Measurements from ENCODE around the gene TPMT. TPM values are rescaled to one million over a fixed set of nuclear protein-coding genes. Genes with fewer than 3 reads are reported as not detected.
A peak's percentile ranks its signal among the peaks of the same experiment; 100 is the strongest.

The TPMT gene
- polyA plus RNA-seq (2013, experiment 1 of 2), result 10.0 TPM
- polyA plus RNA-seq (2013, experiment 2 of 2), result 10.0 TPM

DNA sequence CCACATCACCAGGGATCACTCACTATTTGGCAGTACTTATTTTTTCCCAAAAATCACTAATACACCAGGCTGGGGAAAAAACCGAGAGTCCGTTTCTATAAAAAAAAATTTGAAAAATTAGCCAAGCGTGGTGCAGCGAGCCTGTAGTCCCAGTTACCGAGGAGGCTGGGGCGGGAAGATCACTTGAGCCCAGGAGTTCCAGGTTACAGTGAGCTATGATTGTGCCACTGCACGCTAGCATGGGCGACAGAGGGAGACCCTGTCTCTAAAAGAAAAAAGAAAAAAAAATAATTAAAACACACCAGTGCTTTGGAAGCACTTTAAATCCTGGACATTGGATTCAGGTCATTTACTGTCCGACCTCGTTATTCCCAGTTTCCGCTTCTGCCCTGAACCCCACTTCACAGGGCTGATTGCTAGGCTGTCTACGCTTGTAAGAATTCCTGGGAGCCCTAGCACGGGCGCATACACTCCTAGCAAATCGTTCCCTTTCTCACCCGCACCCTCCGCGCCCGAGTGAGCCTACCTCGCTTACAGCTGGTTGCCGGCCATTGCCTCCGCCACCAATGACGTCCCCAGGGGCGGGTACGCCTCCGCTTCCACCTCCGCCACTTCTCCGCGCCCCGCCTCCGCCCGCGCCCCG lies at the start of gene TPMT:
TSS of gene TPMT (minus strand) at position 571 of the 643 bp plus-strand sequence. CDS start 5,950 bp downstream, outside the sequence.
- H3K27me3 ChIP-seq (ENCODE audit: control insufficient read depth in 3 of 3, insufficient read depth in 3 of 3, low read depth in 1 of 3, low read length in 3 of 3), result no peaks in the 10 kb centered on the region
- H2BK12ac ChIP-seq (ENCODE audit: low read length), result no peak within 1 kb of the TSS
- H3K4me3 ChIP-seq (ENCODE audit: low read length in 2 of 2), result peak within 1 kb of the TSS; percentile 92 to 96
- H3K18ac ChIP-seq (ENCODE audit: low read length), result peak within 1 kb of the TSS; percentile 99
- H3K36me3 ChIP-seq (replicated peaks in 1 of 2; ENCODE audit: control insufficient read depth in 2 of 2, insufficient read depth in 2 of 2, low read length in 2 of 2), result peaks cover 0 to 3% of the 10 kb centered on the region in 2 donors
- DNase-seq (ENCODE audit: low spot score), result no peak
- H2AK5ac ChIP-seq (ENCODE audit: low read depth, low read length), result no peak within 1 kb of the TSS
- H3K4me1 ChIP-seq (ENCODE audit: control insufficient read depth in 2 of 2, insufficient read depth in 1 of 2, low read depth in 1 of 2, low read length in 2 of 2), result peaks cover 4 to 5% of the 10 kb centered on the region in 2 donors
- no peaks in the 10 kb centered on the region for H3K9me3 ChIP-seq (replicated peaks in 1 of 2; ENCODE audit: control insufficient read depth in 2 of 2, insufficient read depth in 1 of 2, low read depth in 1 of 2, low read length in 2 of 2)
- H4K8ac ChIP-seq (ENCODE audit: low read depth, low read length), result no peak within 1 kb of the TSS
- H3K4me2 ChIP-seq (ENCODE audit: insufficient read depth, low read length, poor library complexity, severe bottlenecking), result peak within 1 kb of the TSS; percentile 84
- H3K9ac ChIP-seq (ENCODE audit: low read depth, low read length, poor library complexity), result peak within 1 kb of the TSS; percentile 95
- H3K4ac ChIP-seq (ENCODE audit: low read length), result no peak within 1 kb of the TSS
- no peak within 1 kb of the TSS for H3K14ac ChIP-seq (ENCODE audit: low read length)
- H2BK5ac ChIP-seq (ENCODE audit: low read length), result no peak within 1 kb of the TSS
- H3K23ac ChIP-seq (ENCODE audit: low read depth, low read length, poor library complexity), result peak within 1 kb of the TSS; percentile 91
- no peaks in the 10 kb centered on the region for H3K79me1 ChIP-seq (ENCODE audit: low read depth, low read length)
- peak within 1 kb of the TSS; percentile 100 for H2AFZ ChIP-seq (ENCODE audit: low read length)
- H2BK15ac ChIP-seq (ENCODE audit: low read length), result no peak within 1 kb of the TSS
- no CpG with 5 or more reads among the region's 34 CpGs for WGBS, 2 donors (ENCODE audit: extremely low coverage in 2 of 2, insufficient read length in 2 of 2, insufficient replicate concordance in 1 of 2)
- H3K27ac ChIP-seq (replicated peaks; ENCODE audit: low read length), result peak within 1 kb of the TSS; percentile 78
- H4K91ac ChIP-seq (ENCODE audit: low read depth, low read length, poor library complexity), result no peak within 1 kb of the TSS
- no peak within 1 kb of the TSS for H2BK120ac ChIP-seq (ENCODE audit: low read depth, low read length)

DNA sequence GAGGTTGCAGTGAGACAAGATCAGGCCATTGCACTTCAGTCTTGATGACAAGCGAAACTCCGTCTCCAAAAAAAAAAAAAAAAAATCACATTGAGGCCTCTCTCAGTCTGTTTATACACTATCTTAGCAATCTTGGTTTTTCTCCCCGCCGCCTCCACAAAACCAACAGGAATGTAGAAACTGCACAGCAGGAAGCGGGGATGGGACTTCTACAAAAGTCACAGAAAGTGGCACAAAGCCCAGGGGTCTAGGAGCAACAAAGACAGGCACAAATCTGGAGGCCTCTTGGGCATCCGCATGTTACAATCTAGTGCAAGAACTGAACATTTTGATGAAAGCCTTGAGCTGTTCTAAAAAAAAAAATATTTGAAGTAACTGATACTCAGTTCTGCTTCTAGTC lies 48.9 kb upstream of the TPMT start:
- Histone ChIP-seq H3K79me1 (ENCODE audit: low read depth, low read length) (no peaks in the 10 kb centered on the region), H3K23ac (ENCODE audit: low read depth, low read length, poor library complexity) (no peak overlapping the region), H2BK120ac (ENCODE audit: low read depth, low read length) (no peak overlapping the region), H2BK12ac (ENCODE audit: low read length) (no peak overlapping the region), H3K27me3 (ENCODE audit: control insufficient read depth in 3 of 3, insufficient read depth in 3 of 3, low read depth in 1 of 3, low read length in 3 of 3) (no peaks in the 10 kb centered on the region), H3K14ac (ENCODE audit: low read length) (no peak overlapping the region), H3K9me3 (replicated peaks in 1 of 2; ENCODE audit: control insufficient read depth in 2 of 2, insufficient read depth in 1 of 2, low read depth in 1 of 2, low read length in 2 of 2) (no peaks in the 10 kb centered on the region), H4K91ac (ENCODE audit: low read depth, low read length, poor library complexity) (no peak overlapping the region), H2AFZ (ENCODE audit: low read length) (no peak overlapping the region), H2BK15ac (ENCODE audit: low read length) (no peak overlapping the region), H3K4me1 (ENCODE audit: control insufficient read depth in 2 of 2, insufficient read depth in 1 of 2, low read depth in 1 of 2, low read length in 2 of 2) (peaks cover 2 to 4% of the 10 kb centered on the region in 2 donors), H3K9ac (ENCODE audit: low read depth, low read length, poor library complexity) (no peak overlapping the region), H3K4ac (ENCODE audit: low read length) (no peak overlapping the region), H4K8ac (ENCODE audit: low read depth, low read length) (no peak overlapping the region), H3K18ac (ENCODE audit: low read length) (no peak overlapping the region), H3K36me3 (replicated peaks in 1 of 2; ENCODE audit: control insufficient read depth in 2 of 2, insufficient read depth in 2 of 2, low read length in 2 of 2) (peaks cover 0 to 31% of the 10 kb centered on the region in 2 donors), H3K27ac (replicated peaks; ENCODE audit: low read length) (no peak overlapping the region), H3K4me2 (ENCODE audit: insufficient read depth, low read length, poor library complexity, severe bottlenecking) (no peak overlapping the region), H2BK5ac (ENCODE audit: low read length) (no peak overlapping the region), H2AK5ac (ENCODE audit: low read depth, low read length) (no peak overlapping the region), H3K4me3 (ENCODE audit: low read length in 2 of 2) (no peak overlapping the region)
- WGBS, 2 donors (ENCODE audit: extremely low coverage in 2 of 2, insufficient read length in 2 of 2, insufficient replicate concordance in 1 of 2), result no CpG with 5 or more reads among the region's 6 CpGs
- no peak for DNase-seq (ENCODE audit: low spot score)

DNA sequence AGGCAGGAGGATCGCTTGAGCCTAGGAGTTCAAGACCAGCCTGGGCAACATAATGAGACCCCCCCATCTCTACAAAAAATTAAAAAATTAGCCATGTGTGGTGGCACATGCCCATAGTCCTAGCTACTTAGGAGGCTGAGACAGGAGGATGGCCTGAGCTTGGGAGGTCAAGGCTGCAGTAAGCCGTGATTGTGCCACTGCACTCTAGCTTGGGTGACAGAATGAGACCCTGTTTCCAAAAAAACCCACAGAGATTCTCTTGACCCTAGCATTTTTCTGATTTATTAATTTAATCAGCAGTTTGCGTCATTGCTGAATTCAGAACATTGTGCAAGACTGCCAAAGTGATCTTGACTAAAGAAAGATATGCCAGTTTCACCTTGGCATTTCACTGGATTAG lies 37.1 kb upstream of the TPMT start:
- no peak overlapping the region for H2AFZ ChIP-seq (ENCODE audit: low read length)
- no peak overlapping the region for H2BK15ac ChIP-seq (ENCODE audit: low read length)
- H2AK5ac ChIP-seq (ENCODE audit: low read depth, low read length), result no peak overlapping the region

DNA sequence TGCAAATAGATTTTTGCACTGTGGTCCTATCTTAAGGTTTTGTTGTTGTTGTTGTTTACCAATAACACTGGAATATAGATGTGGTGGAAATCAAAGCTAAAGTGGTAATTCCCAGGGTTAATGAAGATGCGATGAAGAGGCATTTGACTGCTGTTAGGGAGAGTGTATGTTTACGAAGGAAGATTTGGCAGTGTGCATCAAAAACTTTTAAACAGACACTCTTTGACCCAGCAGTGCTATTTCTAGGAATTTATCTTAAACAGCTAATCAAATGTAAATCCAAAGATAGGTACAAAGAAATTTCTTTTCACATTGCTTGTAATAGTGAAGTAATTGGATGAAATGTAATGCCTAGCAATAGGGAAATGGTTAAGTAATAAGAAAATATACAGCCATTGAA lies 34.3 kb upstream of the TPMT start:
- Histone ChIP-seq H4K8ac (ENCODE audit: low read depth, low read length) (no peak overlapping the region), H2BK15ac (ENCODE audit: low read length) (no peak overlapping the region), H3K27ac (replicated peaks; ENCODE audit: low read length) (no peak overlapping the region), H3K9ac (ENCODE audit: low read depth, low read length, poor library complexity) (no peak overlapping the region), H3K27me3 (ENCODE audit: control insufficient read depth in 3 of 3, insufficient read depth in 3 of 3, low read depth in 1 of 3, low read length in 3 of 3) (no peaks in the 10 kb centered on the region), H3K18ac (ENCODE audit: low read length) (no peak overlapping the region), H3K9me3 (replicated peaks in 1 of 2; ENCODE audit: control insufficient read depth in 2 of 2, insufficient read depth in 1 of 2, low read depth in 1 of 2, low read length in 2 of 2) (no peaks in the 10 kb centered on the region), H3K4me1 (ENCODE audit: control insufficient read depth in 2 of 2, insufficient read depth in 1 of 2, low read depth in 1 of 2, low read length in 2 of 2) (peaks cover 6 to 14% of the 10 kb centered on the region in 2 donors), H2BK120ac (ENCODE audit: low read depth, low read length) (no peak overlapping the region), H3K4me2 (ENCODE audit: insufficient read depth, low read length, poor library complexity, severe bottlenecking) (no peak overlapping the region), H3K23ac (ENCODE audit: low read depth, low read length, poor library complexity) (no peak overlapping the region), H3K36me3 (replicated peaks in 1 of 2; ENCODE audit: control insufficient read depth in 2 of 2, insufficient read depth in 2 of 2, low read length in 2 of 2) (peaks cover 0 to 9% of the 10 kb centered on the region in 2 donors), H3K4me3 (ENCODE audit: low read length in 2 of 2) (no peak overlapping the region), H3K4ac (ENCODE audit: low read length) (no peak overlapping the region), H3K79me1 (ENCODE audit: low read depth, low read length) (no peaks in the 10 kb centered on the region), H2AFZ (ENCODE audit: low read length) (no peak overlapping the region), H3K14ac (ENCODE audit: low read length) (no peak overlapping the region), H2BK12ac (ENCODE audit: low read length) (no peak overlapping the region), H2BK5ac (ENCODE audit: low read length) (no peak overlapping the region), H2AK5ac (ENCODE audit: low read depth, low read length) (no peak overlapping the region), H4K91ac (ENCODE audit: low read depth, low read length, poor library complexity) (no peak overlapping the region)
- WGBS, 2 donors (ENCODE audit: extremely low coverage in 2 of 2, insufficient read length in 2 of 2, insufficient replicate concordance in 1 of 2), result no CpG with 5 or more reads among the region's 2 CpGs
- no peak for DNase-seq (ENCODE audit: low spot score)

More for the DNA sequence above, 37.1 kb upstream of the TPMT start:
- Histone ChIP-seq H3K4me2 (ENCODE audit: insufficient read depth, low read length, poor library complexity, severe bottlenecking) (no peak overlapping the region), H3K18ac (ENCODE audit: low read length) (no peak overlapping the region), H3K4ac (ENCODE audit: low read length) (no peak overlapping the region), H3K27me3 (ENCODE audit: control insufficient read depth in 3 of 3, insufficient read depth in 3 of 3, low read depth in 1 of 3, low read length in 3 of 3) (no peaks in the 10 kb centered on the region), H2BK5ac (ENCODE audit: low read length) (no peak overlapping the region), H3K4me1 (ENCODE audit: control insufficient read depth in 2 of 2, insufficient read depth in 1 of 2, low read depth in 1 of 2, low read length in 2 of 2) (peaks cover under 1 to 2% of the 10 kb centered on the region in 2 donors), H3K9me3 (replicated peaks in 1 of 2; ENCODE audit: control insufficient read depth in 2 of 2, insufficient read depth in 1 of 2, low read depth in 1 of 2, low read length in 2 of 2) (no peaks in the 10 kb centered on the region), H4K8ac (ENCODE audit: low read depth, low read length) (no peak overlapping the region), H2BK12ac (ENCODE audit: low read length) (no peak overlapping the region), H3K27ac (replicated peaks; ENCODE audit: low read length) (no peak overlapping the region), H4K91ac (ENCODE audit: low read depth, low read length, poor library complexity) (no peak overlapping the region), H2BK120ac (ENCODE audit: low read depth, low read length) (no peak overlapping the region), H3K79me1 (ENCODE audit: low read depth, low read length) (no peaks in the 10 kb centered on the region), H3K9ac (ENCODE audit: low read depth, low read length, poor library complexity) (no peak overlapping the region), H3K36me3 (replicated peaks in 1 of 2; ENCODE audit: control insufficient read depth in 2 of 2, insufficient read depth in 2 of 2, low read length in 2 of 2) (peaks cover 0 to 11% of the 10 kb centered on the region in 2 donors), H3K4me3 (ENCODE audit: low read length in 2 of 2) (no peak overlapping the region), H3K23ac (ENCODE audit: low read depth, low read length, poor library complexity) (no peak overlapping the region), H3K14ac (ENCODE audit: low read length) (no peak overlapping the region)
- WGBS, 2 donors (ENCODE audit: extremely low coverage in 2 of 2, insufficient read length in 2 of 2, insufficient replicate concordance in 1 of 2), result no CpG with 5 or more reads among the region's 3 CpGs
- DNase-seq (ENCODE audit: low spot score), result no peak

Measured in neuronal stem cell (in vitro differentiated cells).